GM18505 (cell line): Measurements from ENCODE around the gene VN1R4.
"Not testable (repeated sequence)": the region's sequence is repeated elsewhere in the genome, so short reads cannot be mapped to it uniquely, and the experiment has no call there.

Source experiments
- ATAC-seq: cut with Tn5 transposase; IDR thresholded peaks from one replicate; pipeline ENCODE4 v1.9.1; 2021; ENCODE audit not compliant: unreplicated experiment
- POLR2A ChIP-seq: IDR thresholded peaks from 4 replicates; pipeline ENCODE4 v1.6.1; 2011; ENCODE audit warnings: borderline replicate concordance; ENCODE audit not compliant: insufficient read depth, insufficient read length; ENCODE audit errors: extremely low read depth

The VN1R4 gene

DNA sequence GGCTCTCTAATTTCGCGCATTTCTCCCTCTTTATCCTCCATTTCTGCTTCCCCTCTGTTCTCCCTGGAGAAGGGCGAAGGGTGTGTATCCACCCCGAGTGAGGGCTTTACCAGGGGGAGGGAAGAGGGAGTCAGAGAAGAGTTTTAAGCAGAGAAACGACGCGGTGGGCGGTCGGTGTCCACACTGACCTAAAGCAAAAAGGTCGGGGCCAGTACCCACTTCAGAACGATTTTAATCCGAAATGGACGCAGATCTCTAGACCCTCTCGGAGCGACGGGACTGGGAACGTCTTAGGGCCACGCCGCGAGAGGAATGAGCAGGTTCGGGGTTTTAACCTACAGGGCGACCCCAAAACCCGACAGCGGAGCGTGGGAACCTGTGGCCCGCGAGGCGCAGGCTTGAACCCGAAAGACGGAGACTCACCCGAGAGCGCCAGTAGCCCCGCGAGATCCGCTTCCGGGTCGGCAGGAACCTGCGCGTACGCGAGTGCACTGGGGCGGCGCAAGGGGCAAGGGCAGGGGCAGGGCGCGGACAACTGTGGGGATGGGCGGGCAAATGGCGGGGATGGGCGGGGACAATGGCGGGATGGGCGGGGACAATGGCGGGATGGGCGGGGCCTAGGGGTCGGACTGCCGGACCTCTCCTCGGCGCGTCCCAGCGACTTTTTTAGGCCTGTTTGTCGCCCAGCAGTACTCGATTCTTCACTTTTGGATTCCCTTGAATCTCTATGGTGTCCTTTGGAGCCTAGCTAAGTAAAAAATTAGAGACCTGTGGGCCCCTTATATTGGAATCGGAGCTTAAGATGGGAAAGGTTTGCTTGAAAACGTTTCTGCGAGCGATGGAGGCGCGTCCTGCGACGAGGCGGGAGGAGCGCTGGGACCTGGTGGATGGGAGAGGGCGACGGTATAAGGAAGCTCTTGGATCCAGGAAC, 12.8 kb downstream of the VN1R4 start, which contains the start of gene ZNF677:
ZNF677 (minus strand) TSS at position 463 of the 931 bp plus-strand sequence. CDS start 3,323 bp downstream, outside the sequence.
- no peak for TF ChIP-seq POLR2A
- ATAC-seq = peak; percentile 69

GRCh38 chr19:53246498-53246897, 21.0 kb downstream of the VN1R4 start:
- TF ChIP-seq POLR2A = no peak
- ATAC-seq = no peak

GRCh38 chr19:53237114-53237777, 30.3 kb downstream of the VN1R4 start:
- ATAC-seq = no peak
- TF ChIP-seq POLR2A = no peak

GRCh38 chr19:53224606-53225005, 42.9 kb downstream of the VN1R4 start:
- ATAC-seq = no peak
- TF ChIP-seq POLR2A = no peak

GRCh38 chr19:53222716-53223115, 44.8 kb downstream of the VN1R4 start:
- not testable (repeated sequence) for ATAC-seq
